Neural cell (in vitro differentiated cells): Measurements from ENCODE around the gene CTF1. TPM values are rescaled to one million over a fixed set of nuclear protein-coding genes. Genes with fewer than 3 reads are reported as not detected.

Experiments used
- H2AFZ ChIP-seq: fragments of 200-600, 300-800 bp; sonication (generic), shearing (Covaris generic); 2 replicates; pipeline ENCODE4 v1.6.0; 2014; ENCODE audit warnings: low read depth, mild to moderate bottlenecking, antibody characterized with exemption, low read length, moderate library complexity
- H3F3A ChIP-seq: fragments of 200-600 bp; shearing (Covaris generic); 2 replicates; pipeline ENCODE4 v1.6.1; 2016; ENCODE audit warnings: mild to moderate bottlenecking, moderate library complexity, mixed read lengths, antibody characterized with exemption, low read length; ENCODE audit not compliant: insufficient read depth, poor library complexity, severe bottlenecking
- H3K27ac ChIP-seq: fragments of 200-600, 300-800 bp; sonication (generic), shearing (Covaris generic); 2 replicates; pipeline ENCODE4 v1.5.1; 2014; ENCODE audit warnings: mild to moderate bottlenecking, low read length, moderate library complexity
- H3K27me3 ChIP-seq: fragments of 300-800, 200-600 bp; sonication (generic), shearing (Covaris generic); 2 replicates; pipeline ENCODE4 v1.6.0; 2014; ENCODE audit warnings: mild to moderate bottlenecking, low read depth, low read length, moderate library complexity; ENCODE audit not compliant: insufficient read depth
- H3K36me3 ChIP-seq: fragments of 300-800, 200-600 bp; sonication (generic), shearing (Covaris generic); 2 replicates; pipeline ENCODE4 v1.5.1; 2014; ENCODE audit warnings: mild to moderate bottlenecking, antibody characterized with exemption, low read length, moderate library complexity; ENCODE audit not compliant: insufficient read depth
- H3K4me2 ChIP-seq: fragments of 300-800, 200-600 bp; sonication (generic), shearing (Covaris generic); 2 replicates; pipeline ENCODE4 v1.6.0; 2014; ENCODE audit warnings: mild to moderate bottlenecking, low read length
- H3K4me3 ChIP-seq: fragments of 300-800, 200-600 bp; sonication (generic), shearing (Covaris generic); 2 replicates; pipeline ENCODE4 v1.5.1; 2014; ENCODE audit warnings: mild to moderate bottlenecking, low read length, moderate library complexity
- H3K79me2 ChIP-seq: fragments of 200-600 bp; shearing (Covaris generic); replicated peaks from 2 replicates; pipeline ENCODE4 v1.6.0; 2014; ENCODE audit warnings: mild to moderate bottlenecking, low read length, moderate library complexity; ENCODE audit not compliant: insufficient read depth
- H3K9ac ChIP-seq: fragments of 300-800, 200-600 bp; sonication (generic), shearing (Covaris generic); 2 replicates; pipeline ENCODE4 v1.6.1; 2016; ENCODE audit warnings: mild to moderate bottlenecking, low read length, mixed read lengths
- H3K9me2 ChIP-seq: fragments of 200-600 bp; shearing (Covaris generic); 2 replicates; pipeline ENCODE4 v1.6.1; 2016; ENCODE audit warnings: mild to moderate bottlenecking, low read length, mixed read lengths; ENCODE audit not compliant: insufficient read depth
- H3K9me3 ChIP-seq: fragments of 200-600, 300-800 bp; sonication (generic), shearing (Covaris generic); 2 replicates; pipeline ENCODE4 v1.6.1; 2016; ENCODE audit warnings: mild to moderate bottlenecking, mixed run types, low read length, moderate library complexity, mixed read lengths
- H4K20me1 ChIP-seq: fragments of 200-600 bp; shearing (Covaris generic); 2 replicates; pipeline ENCODE4 v1.6.1; 2016; ENCODE audit warnings: mild to moderate bottlenecking, mixed run types; ENCODE audit not compliant: insufficient read depth
- EP300 ChIP-seq: fragments of 450-650 bp; conservative IDR thresholded peaks from 2 replicates; pipeline ENCODE4 v1.6.1; 2014; ENCODE audit warnings: antibody characterized with exemption, mild to moderate bottlenecking, moderate library complexity; ENCODE audit not compliant: poor library complexity, severe bottlenecking
- EZH2 ChIP-seq: fragments of 200-600, 300-800 bp; shearing (Covaris generic), sonication (generic); IDR thresholded peaks from 2 replicates; pipeline ENCODE4 v1.6.1; 2014; ENCODE audit warnings: antibody characterized with exemption, low read length, borderline replicate concordance, mild to moderate bottlenecking; ENCODE audit not compliant: insufficient read depth, poor library complexity, severe bottlenecking
- MXI1 ChIP-seq: fragments of 450-650 bp; conservative IDR thresholded peaks from 2 replicates; pipeline ENCODE4 v1.6.1; 2014; ENCODE audit warnings: antibody characterized with exemption, mild to moderate bottlenecking; ENCODE audit not compliant: poor library complexity, severe bottlenecking
- POLR2AphosphoS5 ChIP-seq: IDR thresholded peaks from 2 replicates; pipeline ENCODE4 v1.6.1; 2012
- RAD21 ChIP-seq: fragments of 450-650 bp; conservative IDR thresholded peaks from 2 replicates; pipeline ENCODE4 v1.6.1; 2014; ENCODE audit warnings: antibody characterized with exemption, mild to moderate bottlenecking, moderate library complexity
- SMC3 ChIP-seq: fragments of 450-650 bp; conservative IDR thresholded peaks from 2 replicates; pipeline ENCODE4 v1.6.1; 2014; ENCODE audit warnings: antibody characterized with exemption, mild to moderate bottlenecking, moderate library complexity; ENCODE audit not compliant: poor library complexity
- TAF1 ChIP-seq: IDR thresholded peaks from 2 replicates; pipeline ENCODE4 v1.6.1; 2012; ENCODE audit warnings: low read depth
- polyA plus RNA-seq: library from polyadenylated mRNA; depleted of rRNA; stranded (reverse); fragments of >200 nt; gene quantifications from 2 replicates; pipeline ENCODE4 v1.2.3, GENCODE V29; 2014
- TF ChIP-seq, protein P1 (sequence below): IDR thresholded peaks from 2 replicates; pipeline ENCODE4 v1.6.1; 2012; ENCODE audit warnings: borderline replicate concordance

Gene CTF1
- polyA plus RNA-seq, 1 donor from 2014 or later, result not detected

DNA sequence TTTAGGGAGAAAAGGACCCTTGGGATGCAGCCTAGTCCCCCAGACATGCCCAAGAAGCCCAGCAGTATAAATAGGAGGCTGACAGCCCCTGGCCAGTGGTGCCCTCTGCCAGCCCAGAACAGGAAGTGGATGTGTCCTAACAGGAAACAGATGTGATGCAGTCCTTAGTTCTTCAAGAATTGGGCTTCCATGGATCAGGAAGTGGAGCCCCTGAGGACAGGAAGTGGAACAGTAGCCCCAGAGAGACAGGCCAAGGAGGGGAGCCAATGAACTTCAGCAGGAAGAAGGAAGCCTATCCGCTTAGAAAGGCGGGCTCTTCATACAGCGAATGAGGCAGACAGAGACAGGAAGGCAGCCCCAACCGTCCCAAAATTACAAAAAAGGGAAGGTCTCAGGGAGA lies 7.2 kb downstream of the CTF1 start:
- Histone ChIP-seq H3K36me3 (no peaks in the 10 kb centered on the region), H3K9ac (no peak overlapping the region), H3K9me3 (no peaks in the 10 kb centered on the region), H3K27ac (no peak overlapping the region), H2AFZ (no peak overlapping the region), H4K20me1 (no peaks in the 10 kb centered on the region), H3K27me3 (no peaks in the 10 kb centered on the region), H3F3A (no peaks in the 10 kb centered on the region), H3K4me2 (no peak overlapping the region), H3K79me2 (no peaks in the 10 kb centered on the region), H3K9me2 (no peaks in the 10 kb centered on the region), H3K4me3 (no peak overlapping the region)
- TF ChIP-seq EP300, result no peak
- TF ChIP-seq POLR2AphosphoS5, result no peak
- no peak for TF ChIP-seq RAD21
- no peak for TF ChIP-seq SMC3

- H3K27ac ChIP-seq, result no peak overlapping the region
- H3F3A ChIP-seq, result no peaks in the 10 kb centered on the region
- no peak overlapping the region for H3K9ac ChIP-seq
- no peak overlapping the region for H2AFZ ChIP-seq
- no peaks in the 10 kb centered on the region for H3K79me2 ChIP-seq
- H3K4me3 ChIP-seq, result no peak overlapping the region
- H4K20me1 ChIP-seq, result no peaks in the 10 kb centered on the region
- TF ChIP-seq, protein P1, sequence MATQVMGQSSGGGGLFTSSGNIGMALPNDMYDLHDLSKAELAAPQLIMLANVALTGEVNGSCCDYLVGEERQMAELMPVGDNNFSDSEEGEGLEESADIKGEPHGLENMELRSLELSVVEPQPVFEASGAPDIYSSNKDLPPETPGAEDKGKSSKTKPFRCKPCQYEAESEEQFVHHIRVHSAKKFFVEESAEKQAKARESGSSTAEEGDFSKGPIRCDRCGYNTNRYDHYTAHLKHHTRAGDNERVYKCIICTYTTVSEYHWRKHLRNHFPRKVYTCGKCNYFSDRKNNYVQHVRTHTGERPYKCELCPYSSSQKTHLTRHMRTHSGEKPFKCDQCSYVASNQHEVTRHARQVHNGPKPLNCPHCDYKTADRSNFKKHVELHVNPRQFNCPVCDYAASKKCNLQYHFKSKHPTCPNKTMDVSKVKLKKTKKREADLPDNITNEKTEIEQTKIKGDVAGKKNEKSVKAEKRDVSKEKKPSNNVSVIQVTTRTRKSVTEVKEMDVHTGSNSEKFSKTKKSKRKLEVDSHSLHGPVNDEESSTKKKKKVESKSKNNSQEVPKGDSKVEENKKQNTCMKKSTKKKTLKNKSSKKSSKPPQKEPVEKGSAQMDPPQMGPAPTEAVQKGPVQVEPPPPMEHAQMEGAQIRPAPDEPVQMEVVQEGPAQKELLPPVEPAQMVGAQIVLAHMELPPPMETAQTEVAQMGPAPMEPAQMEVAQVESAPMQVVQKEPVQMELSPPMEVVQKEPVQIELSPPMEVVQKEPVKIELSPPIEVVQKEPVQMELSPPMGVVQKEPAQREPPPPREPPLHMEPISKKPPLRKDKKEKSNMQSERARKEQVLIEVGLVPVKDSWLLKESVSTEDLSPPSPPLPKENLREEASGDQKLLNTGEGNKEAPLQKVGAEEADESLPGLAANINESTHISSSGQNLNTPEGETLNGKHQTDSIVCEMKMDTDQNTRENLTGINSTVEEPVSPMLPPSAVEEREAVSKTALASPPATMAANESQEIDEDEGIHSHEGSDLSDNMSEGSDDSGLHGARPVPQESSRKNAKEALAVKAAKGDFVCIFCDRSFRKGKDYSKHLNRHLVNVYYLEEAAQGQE, result no peak
- TF ChIP-seq SMC3, result no peak
- H3K4me2 ChIP-seq, result no peak overlapping the region
- H3K9me3 ChIP-seq, result no peaks in the 10 kb centered on the region
- no peaks in the 10 kb centered on the region for H3K27me3 ChIP-seq
- no peaks in the 10 kb centered on the region for H3K9me2 ChIP-seq
- H3K36me3 ChIP-seq, result no peaks in the 10 kb centered on the region
Observed at GRCh38 chr16:30904114-30904780, 7.8 kb downstream of the CTF1 start.

DNA sequence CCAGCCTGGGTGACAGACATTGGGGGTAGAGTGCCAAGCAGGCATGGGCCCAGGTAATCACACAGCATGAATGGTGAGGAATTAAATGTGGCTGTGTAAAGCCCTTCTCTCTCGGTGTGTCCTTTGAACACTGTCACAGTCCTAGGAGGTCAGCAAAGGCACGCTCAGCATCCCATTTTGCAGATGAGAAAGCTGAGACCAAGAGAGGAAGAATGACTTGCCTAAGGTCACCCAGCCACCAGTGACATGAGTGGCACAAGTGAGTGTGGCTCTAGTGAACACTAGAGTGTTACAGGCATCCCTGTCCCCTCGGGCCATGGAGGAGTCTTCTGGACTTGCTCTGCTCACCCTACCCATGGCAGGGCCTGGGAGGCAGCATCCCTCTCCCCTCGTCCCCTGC lies 10.7 kb downstream of the CTF1 start:
- no peaks in the 10 kb centered on the region for H3K36me3 ChIP-seq
- H3K9me3 ChIP-seq, result no peaks in the 10 kb centered on the region
- no peaks in the 10 kb centered on the region for H3K79me2 ChIP-seq
- H3K27me3 ChIP-seq, result no peaks in the 10 kb centered on the region
- H2AFZ ChIP-seq, result no peak overlapping the region
- H3K4me3 ChIP-seq, result no peak overlapping the region
- no peaks in the 10 kb centered on the region for H3K9me2 ChIP-seq
- TF ChIP-seq POLR2AphosphoS5, result no peak
- TF ChIP-seq, protein P1, result no peak
- TF ChIP-seq EZH2, result no peak
- TF ChIP-seq MXI1, result no peak
- TF ChIP-seq TAF1, result no peak
- no peaks in the 10 kb centered on the region for H4K20me1 ChIP-seq
- H3K4me2 ChIP-seq, result no peak overlapping the region
- H3K27ac ChIP-seq, result no peak overlapping the region
- no peaks in the 10 kb centered on the region for H3F3A ChIP-seq
- H3K9ac ChIP-seq, result no peak overlapping the region
